Right ventricle myocardium inferior (tissue), 1 donor: ENCODE data around the gene PAK6. TPM values are rescaled to one million over a fixed set of nuclear protein-coding genes. Genes with fewer than 3 reads are reported as not detected.

Source experiments
- ATAC-seq: fragments of 200-7000 bp; cut with Tn5 transposase; one replicate; pipeline ENCODE4 v1.9.1; 2020; ENCODE audit warnings: mild to moderate bottlenecking, moderate library complexity
- DNase-seq: peaks from one replicate; pipeline ENCODE4 v3.0.0; 2021; ENCODE audit errors: missing footprints
- intact Hi-C: fragments of 100-400 bp; cut with DNase I; formaldehyde crosslinking; loops from one replicate; pipeline ENCODE4 v1.11.0; 2022
- total RNA-seq: library from RNA; stranded (reverse); fragmentation: NEBNext Ultra II Directional; extraction: Animal tissue kit (Norgen Biotek cat#: 25700); gene quantifications from one replicate; pipeline ENCODE4 v1.2.1, GENCODE V29; 2021
- donor health status: DM: no; HTN: yes; CAD: no; lungs with severe emphysema.

PAK6 gene
- total RNA-seq, 1 donor from 2014 or later: 10.1 TPM

DNA sequence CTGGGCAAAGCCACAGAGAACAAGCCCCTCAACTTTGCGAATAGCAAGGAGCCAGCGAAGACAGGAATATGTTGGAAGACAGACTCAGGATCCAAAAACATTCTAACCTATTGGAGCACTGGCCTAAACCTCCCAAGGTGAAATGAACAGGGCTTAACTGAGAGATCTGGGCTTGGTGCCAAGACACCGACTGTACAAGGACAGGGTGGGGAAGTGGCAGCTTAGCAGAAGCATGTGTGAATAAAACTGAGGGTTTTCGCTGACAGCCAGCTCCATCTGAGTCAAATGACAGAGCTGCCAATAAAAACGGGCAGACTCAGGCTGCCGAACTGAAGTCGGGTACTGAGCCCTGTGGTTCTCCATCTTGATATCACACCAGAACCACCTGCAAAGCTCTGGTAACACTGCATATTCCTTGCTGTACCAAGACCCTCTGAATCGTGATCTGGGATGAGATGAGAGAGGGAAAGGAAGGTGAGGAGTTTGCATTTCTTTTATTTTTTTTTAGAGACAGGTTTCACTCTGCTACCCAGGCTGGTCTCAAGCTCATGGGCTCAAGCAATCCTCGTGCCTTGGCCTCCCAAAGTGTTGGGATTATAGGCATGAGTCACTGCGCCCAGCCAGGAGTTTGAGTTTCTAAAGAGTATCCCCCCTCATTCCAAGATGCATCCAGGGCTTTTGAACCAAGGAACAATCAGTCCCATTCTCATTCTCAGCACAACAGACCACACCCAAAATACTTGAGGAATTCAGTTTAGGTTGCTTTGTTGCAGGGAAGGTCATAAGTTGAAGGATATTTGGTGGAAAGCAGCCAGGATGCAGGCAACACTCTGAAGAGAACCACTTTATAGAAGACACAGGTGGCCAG lies 74.9 kb downstream of the PAK6 start:
- intact Hi-C loops: loop anchor here (5.0 kb wide), 1 partner anchor 96 kb away; no protein-coding TSS in a partner anchor
- DNase-seq (no peak), ATAC-seq (peak; percentile 65)

GRCh38 chr15:40314723-40315276 lies 75.9 kb downstream of the PAK6 start:
- no peak for DNase-seq
- no peak for ATAC-seq
- intact Hi-C loops: loop anchor here (5.0 kb wide), 1 partner anchor 97 kb away; no protein-coding TSS in a partner anchor

GRCh38 chr15:40316931-40317330 lies 78.1 kb downstream of the PAK6 start:
- ATAC-seq: no peak
- intact Hi-C loops: no loop called here
- no peak for DNase-seq

- DNase-seq (no peak), ATAC-seq (no peak)
- intact Hi-C loops: no loop called here
These were observed 78.7 kb downstream of the PAK6 start for GRCh38 chr15:40317580-40317979.

DNA sequence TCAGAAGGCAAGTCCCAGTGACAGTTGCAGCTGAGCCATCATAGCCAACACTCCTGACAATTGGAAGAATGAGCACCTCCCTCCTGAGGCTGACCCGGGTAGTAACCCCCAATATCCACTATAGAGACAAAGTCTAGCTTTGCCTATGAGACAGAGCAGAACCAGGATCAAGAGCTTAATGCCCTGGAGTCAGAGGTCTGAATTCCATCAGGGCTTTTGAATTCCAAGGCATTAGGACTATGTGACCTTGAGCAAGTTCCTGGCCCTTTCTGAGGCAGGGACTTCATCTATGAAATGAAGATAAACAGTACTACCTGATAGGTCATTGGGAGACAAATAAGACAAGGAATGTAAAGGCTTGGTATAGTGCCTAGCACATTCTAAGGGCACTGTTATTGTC lies 81.5 kb downstream of the PAK6 start:
- DNase-seq (no peak), ATAC-seq (no peak)
- intact Hi-C loops: no loop called here

- intact Hi-C loops: no loop called here
- ATAC-seq (peak; percentile 15), DNase-seq (no peak)
These were observed 82.1 kb downstream of the PAK6 start for GRCh38 chr15:40320931-40321371.

GRCh38 chr15:40322531-40323238 lies 83.8 kb downstream of the PAK6 start:
- DNase-seq (no peak), ATAC-seq (no peak)
- intact Hi-C loops: loop anchor here (1.0 kb wide), 3 partner anchors 18 to 99 kb away; partner anchors contain the start of gene CCDC9B

GRCh38 chr15:40323239-40323952 lies 84.5 kb downstream of the PAK6 start, which contains the start of gene INAFM2:
Gene INAFM2 (plus strand): TSS chr15:40323692. CDS start chr15:40324056, 364 bp downstream.
- ATAC-seq: peak; percentile 91
- intact Hi-C loops: loop anchor here (1.0 kb wide), 3 partner anchors 17 to 98 kb away; partner anchors contain the start of gene CCDC9B
- peak; percentile 94 for DNase-seq

- peak; percentile 87 for DNase-seq
- intact Hi-C loops: loop anchor here (1.0 kb wide), 3 partner anchors 16 to 97 kb away; partner anchors contain the start of gene CCDC9B
- no peak for ATAC-seq
These were observed 85.4 kb downstream of the PAK6 start for GRCh38 chr15:40323953-40324937.

DNA sequence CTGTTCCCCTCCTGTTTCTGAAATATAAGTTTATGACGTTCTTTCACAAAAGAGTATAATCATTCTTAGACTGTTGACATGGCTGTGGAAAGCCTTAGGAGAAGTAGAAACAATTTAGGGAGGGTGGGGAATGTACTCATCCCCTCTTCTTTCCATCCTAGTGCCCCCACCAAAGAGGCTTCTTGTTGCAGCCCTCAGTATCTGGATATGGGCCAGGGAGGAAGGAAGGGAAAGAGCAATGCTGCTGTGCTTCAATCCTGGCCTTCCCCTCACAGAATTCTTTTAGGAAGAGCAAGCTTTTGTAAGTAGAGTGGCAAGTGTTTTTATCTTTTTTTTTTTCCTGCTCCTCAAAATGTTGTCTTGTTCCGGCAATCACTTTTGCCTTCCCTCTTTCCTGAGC lies 86.3 kb downstream of the PAK6 start:
- no peak for ATAC-seq
- intact Hi-C loops: no loop called here
- DNase-seq: no peak

- ATAC-seq (no peak), DNase-seq (no peak)
These were observed 86.8 kb downstream of the PAK6 start for GRCh38 chr15:40325700-40326099.

More at GRCh38 chr15:40325700-40326099, 86.8 kb downstream of the PAK6 start:
- intact Hi-C loops: no loop called here

Other genes starting within 250 kb of the PAK6 start
- 232 TPM for gene SRP14, start 199.9 kb upstream of the PAK6 start, total RNA-seq
- 3.2 TPM for gene BMF, start 130.2 kb upstream of the PAK6 start, total RNA-seq
- 2.4 TPM for gene BUB1B, start 78.0 kb upstream of the PAK6 start, total RNA-seq
- gene ANKRD63, start 44.0 kb downstream of the PAK6 start, total RNA-seq: 0.92 TPM
- 8.2 TPM for gene PLCB2, start 68.9 kb downstream of the PAK6 start, total RNA-seq
- gene INAFM2, start 84.6 kb downstream of the PAK6 start, total RNA-seq: 55.6 TPM
- 162 TPM for gene CCDC9B, start 101.9 kb downstream of the PAK6 start, total RNA-seq
- gene PHGR1, start 112.0 kb downstream of the PAK6 start, total RNA-seq: not detected
- gene DISP2, start 119.2 kb downstream of the PAK6 start, total RNA-seq: 3.9 TPM
- gene KNSTRN, start 143.7 kb downstream of the PAK6 start, total RNA-seq: 8.5 TPM
- 88.6 TPM for gene IVD, start 166.7 kb downstream of the PAK6 start, total RNA-seq
- 17.7 TPM for gene BAHD1, start 201.9 kb downstream of the PAK6 start, total RNA-seq
- 7.6 TPM for gene CHST14, start 231.9 kb downstream of the PAK6 start, total RNA-seq